Measurements from ENCODE around the gene SASH1.
"Not testable (repeated sequence)": the region's sequence is repeated elsewhere in the genome, so short reads cannot be mapped to it uniquely, and the experiment has no call there.

The SASH1 gene

DNA sequence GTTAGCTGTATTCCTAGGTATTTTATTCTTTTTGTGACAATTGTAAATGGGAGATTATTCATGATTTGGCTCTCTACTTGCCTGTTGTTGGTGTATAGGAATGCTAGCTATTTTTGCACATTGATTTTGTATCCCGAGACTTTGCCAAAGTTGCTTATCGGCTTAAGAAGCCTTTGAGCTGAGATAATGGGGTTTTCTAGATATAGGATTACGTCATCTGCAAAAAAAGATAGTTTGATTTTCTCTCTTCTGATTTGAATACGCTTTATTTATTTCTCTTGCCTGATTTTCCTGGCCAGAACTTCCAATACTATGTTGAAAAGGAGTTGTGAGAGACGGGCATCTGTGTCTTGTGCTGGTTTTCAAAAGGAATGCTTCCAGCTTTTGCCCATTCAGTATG is 241.0 kb downstream of the SASH1 start:
- H3K4me3 ChIP-seq (ENCODE audit: low read depth, low read length), result no peak overlapping the region
- TF ChIP-seq, protein P1, sequence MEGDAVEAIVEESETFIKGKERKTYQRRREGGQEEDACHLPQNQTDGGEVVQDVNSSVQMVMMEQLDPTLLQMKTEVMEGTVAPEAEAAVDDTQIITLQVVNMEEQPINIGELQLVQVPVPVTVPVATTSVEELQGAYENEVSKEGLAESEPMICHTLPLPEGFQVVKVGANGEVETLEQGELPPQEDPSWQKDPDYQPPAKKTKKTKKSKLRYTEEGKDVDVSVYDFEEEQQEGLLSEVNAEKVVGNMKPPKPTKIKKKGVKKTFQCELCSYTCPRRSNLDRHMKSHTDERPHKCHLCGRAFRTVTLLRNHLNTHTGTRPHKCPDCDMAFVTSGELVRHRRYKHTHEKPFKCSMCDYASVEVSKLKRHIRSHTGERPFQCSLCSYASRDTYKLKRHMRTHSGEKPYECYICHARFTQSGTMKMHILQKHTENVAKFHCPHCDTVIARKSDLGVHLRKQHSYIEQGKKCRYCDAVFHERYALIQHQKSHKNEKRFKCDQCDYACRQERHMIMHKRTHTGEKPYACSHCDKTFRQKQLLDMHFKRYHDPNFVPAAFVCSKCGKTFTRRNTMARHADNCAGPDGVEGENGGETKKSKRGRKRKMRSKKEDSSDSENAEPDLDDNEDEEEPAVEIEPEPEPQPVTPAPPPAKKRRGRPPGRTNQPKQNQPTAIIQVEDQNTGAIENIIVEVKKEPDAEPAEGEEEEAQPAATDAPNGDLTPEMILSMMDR (IDR thresholded peaks at IDR 0.05; ENCODE audit: low read depth, low read length, missing control alignments), result no peak
- no peak for DNase-seq (ENCODE audit: low read depth)

DNA sequence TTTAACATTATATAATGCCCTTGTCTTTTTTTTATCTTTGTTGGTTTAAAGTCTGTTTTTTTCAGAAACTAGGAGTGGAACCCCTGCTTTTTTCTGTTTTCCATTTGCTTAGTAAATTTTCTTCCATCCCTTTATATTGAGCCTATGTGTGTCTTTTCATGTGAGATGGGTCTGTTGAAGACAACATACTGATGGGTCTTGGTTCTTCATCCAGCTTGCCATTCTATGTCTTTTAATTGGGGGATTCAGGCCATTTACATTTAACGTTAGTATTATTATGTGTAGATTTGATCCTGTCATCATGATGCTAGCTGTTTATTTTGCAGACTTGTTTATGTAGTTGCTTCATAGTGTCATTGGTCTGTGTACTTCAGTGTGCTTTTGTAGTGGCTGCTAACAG is 243.0 kb downstream of the SASH1 start:
- H3K4me3 ChIP-seq (ENCODE audit: low read depth, low read length); DNase-seq (ENCODE audit: low read depth): not testable (repeated sequence)

DNA sequence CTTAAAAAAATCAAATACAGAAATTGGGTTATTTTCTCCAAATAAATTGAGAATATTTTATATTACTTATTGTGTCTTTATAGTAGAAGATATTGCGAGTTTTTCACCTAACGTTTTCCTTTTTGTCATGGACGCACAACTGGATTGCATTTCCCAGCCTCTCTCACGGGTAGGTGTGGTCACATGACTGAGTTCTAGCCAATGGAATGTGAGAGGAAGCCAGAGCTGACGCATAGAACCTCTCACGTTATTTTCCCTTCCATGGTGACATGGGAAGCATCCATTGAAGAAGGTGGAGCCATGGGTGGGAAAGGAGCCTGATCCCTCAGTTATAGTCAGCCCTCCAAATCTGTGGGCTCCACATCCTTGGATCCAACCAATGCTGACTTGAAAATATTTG is 248.2 kb downstream of the SASH1 start:
- TF ChIP-seq, protein P1 (IDR thresholded peaks at IDR 0.05; ENCODE audit: low read depth, low read length, missing control alignments), result no peak
- DNase-seq (ENCODE audit: low read depth), result no peak
- H3K4me3 ChIP-seq (ENCODE audit: low read depth, low read length), result no peak overlapping the region

DNA sequence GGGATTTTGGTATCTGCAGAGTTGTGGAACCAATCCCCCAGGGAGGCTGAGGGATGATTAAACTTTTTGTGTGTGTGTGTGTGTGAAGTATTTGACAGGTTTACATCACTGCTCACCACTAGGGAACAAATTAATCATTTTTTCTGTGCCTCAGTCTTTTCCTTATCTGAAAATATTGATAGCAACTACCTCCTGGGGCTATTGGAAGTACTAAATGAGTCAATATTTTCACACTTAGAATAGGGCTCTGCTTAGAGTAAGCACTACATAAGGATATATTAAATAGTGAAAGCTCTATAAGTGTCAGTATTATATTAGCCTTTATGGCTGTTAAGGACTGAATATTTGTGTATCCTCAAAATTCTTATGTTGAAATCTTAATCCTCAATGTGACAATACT is 249.0 kb downstream of the SASH1 start:
- DNase-seq (ENCODE audit: low read depth), result no peak
- TF ChIP-seq, protein P1 (IDR thresholded peaks at IDR 0.05; ENCODE audit: low read depth, low read length, missing control alignments), result no peak
- no peak overlapping the region for H3K4me3 ChIP-seq (ENCODE audit: low read depth, low read length)

DNA sequence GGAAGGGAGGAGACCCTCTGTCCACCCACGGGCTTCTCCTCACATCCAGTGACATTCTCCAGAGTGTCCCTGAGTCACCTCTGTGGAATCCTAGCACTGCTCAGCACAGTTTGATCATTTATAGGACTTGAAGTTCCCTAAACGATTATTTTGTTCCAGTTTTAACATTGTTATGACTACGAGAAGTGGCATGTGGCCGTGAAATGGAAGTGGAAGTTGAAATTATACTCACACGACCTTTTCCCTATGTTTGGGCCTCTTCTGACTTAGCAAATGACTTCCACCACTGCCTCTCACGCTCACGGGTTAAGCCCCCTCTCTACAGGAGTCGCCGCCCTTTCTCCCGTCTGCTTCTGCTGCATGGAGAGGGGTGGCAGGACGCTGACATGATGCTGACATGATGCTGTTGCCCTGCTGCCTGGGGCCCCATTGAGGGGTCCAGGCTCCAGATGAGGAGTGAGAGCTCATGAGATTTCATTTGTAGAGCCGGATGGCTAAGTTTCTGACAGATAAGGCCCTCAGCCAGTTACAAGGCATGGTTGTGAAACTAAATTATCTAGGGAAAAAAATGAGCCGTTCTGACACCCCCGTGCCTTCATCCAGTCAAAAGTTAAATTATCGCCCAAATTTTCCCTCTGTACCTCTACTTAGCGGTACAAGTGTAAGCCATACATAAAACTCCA is 250.6 kb downstream of the SASH1 start:
- no peak overlapping the region for H3K4me3 ChIP-seq (ENCODE audit: low read depth, low read length)
- DNase-seq (ENCODE audit: low read depth), result no peak
- TF ChIP-seq, protein P1 (IDR thresholded peaks at IDR 0.05; ENCODE audit: low read depth, low read length, missing control alignments), result no peak

DNA sequence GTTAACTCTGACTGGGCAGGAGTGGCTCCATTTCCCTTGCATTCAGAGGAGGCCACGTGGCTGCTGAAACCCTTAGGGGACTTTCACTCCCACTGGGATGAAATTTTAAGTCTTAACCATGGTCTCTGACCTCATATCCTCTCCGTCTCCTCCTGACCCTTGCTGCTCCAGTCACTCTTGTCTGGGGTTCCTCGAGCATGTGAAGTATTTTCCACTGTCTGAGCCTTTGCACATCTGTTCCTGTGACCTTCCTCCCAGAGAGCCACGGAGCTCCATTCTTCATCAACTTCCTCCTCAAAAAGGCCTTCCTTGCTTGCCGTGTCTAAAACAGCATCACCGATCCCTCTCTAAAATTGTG is 251.2 kb downstream of the SASH1 start:
- no peak overlapping the region for H3K4me3 ChIP-seq (ENCODE audit: low read depth, low read length)
- DNase-seq (ENCODE audit: low read depth), result no peak
- TF ChIP-seq, protein P1 (IDR thresholded peaks at IDR 0.05; ENCODE audit: low read depth, low read length, missing control alignments), result no peak

DNA sequence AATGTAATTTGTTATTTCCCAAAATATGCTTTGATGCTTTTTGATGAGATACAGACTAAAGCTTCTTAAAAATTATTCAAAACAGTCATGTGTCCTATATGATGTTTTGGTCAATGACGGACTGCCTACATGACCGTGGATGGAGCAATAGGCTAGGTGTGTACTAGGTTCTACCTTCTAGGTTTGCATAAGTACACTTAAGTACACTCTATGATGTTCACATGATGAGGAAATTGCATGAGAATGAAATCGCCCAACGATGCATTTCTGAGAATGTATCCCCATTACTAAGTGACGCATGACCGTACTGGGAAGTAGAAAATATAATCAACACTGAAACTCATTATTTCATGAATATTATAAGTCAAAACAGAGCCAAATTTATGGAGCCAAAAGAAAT is 252.9 kb downstream of the SASH1 start:
- TF ChIP-seq, protein P1 (IDR thresholded peaks at IDR 0.05; ENCODE audit: low read depth, low read length, missing control alignments), result no peak
- no peak for DNase-seq (ENCODE audit: low read depth)

More for the DNA sequence above, 252.9 kb downstream of the SASH1 start:
- no peak overlapping the region for H3K4me3 ChIP-seq (ENCODE audit: low read depth, low read length)
